NCI-H226 (cell line): ENCODE results near the gene MTF1.
"Not testable (repeated sequence)": the region's sequence is repeated elsewhere in the genome, so short reads cannot be mapped to it uniquely, and the experiment has no call there.

ENCODE experiments used
- DNase-seq: peaks from one replicate; pipeline ENCODE4 v3.0.0-alpha.2; 2015

The MTF1 gene

GRCh38 chr1:37782491-37782890 lies 76.9 kb downstream of the MTF1 start:
- no peak for DNase-seq

GRCh38 chr1:37778654-37779053 lies 80.7 kb downstream of the MTF1 start:
- no peak for DNase-seq

- no peak for DNase-seq
Measured at GRCh38 chr1:37776946-37777516, 82.4 kb downstream of the MTF1 start.

DNA sequence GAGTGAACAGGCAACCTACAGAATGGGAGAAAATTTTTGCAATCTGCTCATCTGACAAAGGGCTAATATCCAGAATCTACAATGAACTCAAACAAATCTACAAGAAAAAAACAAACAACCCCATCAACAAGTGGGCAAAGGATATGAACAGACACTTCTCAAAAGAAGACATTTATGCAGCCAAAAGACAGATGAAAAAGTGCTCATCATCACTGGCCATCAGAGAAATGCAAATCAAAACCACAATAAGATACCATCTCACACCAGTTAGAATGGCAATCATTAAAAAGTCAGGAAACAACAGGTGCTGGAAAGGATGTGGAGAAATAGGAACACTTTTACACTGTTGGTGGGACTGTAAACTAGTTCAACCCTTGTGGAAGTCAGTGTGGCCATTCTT lies 88.0 kb downstream of the MTF1 start:
- DNase-seq: not testable (repeated sequence)

DNA sequence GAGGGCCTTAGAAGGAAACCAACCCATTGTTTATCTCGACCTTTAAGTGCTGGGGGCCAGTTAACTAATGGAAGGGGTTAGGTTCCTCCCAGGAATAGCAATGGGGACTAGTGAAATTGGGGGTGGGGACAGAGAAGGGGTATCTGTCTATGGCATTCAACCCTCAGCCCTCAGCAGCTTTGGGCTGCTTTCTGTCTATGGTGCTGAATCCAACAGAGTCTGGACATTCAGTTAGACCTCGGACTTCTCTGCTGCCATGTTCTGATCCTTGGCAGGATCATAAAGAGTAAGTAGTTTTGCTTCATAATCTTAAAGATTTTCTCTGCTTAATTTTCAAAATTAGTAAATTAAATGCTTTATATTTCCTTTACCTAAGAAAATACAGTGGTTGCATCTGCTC lies 91.9 kb downstream of the MTF1 start:
- no peak for DNase-seq

DNA sequence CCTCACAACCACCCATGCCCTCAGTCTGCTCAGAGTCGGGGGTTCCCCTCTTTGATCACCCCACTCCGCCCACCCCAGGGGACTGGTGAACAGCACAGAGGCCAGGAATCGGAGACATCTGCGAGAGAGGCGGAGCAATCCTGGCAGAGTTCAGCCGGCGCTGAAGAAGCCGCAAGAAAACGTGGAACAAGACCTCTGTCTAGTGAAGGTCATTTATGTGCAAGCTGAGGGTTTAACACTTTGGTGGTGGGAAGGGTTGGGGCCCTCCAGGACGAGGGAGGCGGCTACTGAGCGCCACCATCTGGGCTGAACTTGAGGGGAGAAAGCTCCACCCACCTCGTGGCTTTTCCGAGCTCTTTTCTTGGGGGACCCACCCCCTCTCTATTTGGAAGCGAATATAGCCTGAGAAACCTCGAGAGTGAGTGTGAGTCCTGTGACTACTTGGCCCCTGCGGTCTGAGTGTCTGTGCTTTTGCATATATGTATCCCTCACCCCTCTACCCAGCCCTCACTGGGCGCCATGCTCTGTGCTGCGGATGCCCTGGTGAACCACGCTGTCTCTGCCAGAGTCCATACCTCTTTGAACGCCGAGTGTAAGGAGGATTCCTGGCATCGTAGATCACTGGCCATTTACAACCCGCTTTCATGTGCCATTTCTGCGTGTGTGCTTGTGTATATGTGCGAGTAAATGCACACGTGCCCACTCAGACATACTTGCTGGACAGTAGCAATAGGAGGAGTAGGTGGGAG lies 93.3 kb downstream of the MTF1 start:
- no peak for DNase-seq

DNA sequence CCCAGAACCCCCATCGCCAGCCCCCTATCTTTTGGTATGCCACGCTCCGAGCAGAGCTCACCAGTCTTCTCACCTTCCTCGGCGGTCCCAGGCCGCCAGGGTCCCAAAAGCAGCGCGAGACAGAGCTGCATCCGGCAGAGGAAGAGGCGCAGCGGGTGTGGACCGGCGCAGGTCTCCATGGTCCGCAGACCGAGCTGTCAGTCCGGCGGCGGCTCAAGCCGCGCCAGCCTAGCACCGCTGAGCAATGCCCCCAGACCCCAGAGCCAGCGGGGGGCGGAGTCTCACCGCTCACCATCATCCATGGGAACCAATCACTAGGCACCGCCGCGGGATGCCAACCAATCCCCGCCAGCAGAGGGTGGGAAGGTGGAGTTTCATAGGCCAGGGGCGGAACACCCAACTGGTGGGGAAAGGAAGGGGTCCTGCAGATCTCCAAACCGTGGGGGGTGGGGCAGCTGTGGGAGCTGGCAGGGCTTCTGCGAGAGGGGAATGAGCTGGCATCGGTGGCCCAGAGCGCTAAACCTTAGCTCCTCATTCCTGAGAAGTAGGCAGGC lies 94.4 kb downstream of the MTF1 start, which contains the start of gene EPHA10:
Gene EPHA10 (minus strand): TSS at position 233 of the 554 bp plus-strand sequence. CDS start 54 bp downstream, at position 179.
- DNase-seq: no peak

DNA sequence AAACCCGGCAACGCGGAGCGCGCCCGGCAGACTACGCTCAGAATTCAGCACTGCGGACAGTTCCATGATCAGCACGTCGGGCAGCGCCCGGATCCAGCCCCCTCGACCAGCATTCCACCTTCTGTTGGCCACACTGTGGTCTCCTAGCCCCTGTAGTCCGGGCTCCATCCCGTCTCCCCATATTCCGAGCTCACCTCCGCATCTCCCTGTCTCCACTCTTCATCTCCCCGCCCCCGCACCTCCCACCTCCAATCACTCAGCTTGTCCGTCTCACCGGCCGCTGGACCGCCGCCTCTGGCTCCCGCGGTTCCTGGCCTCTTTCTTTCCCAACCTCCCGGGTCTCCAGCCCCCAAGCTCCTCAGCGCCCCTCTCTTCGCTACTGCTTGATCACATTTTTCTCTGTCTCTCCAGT lies 95.0 kb downstream of the MTF1 start:
- peak; percentile 20 for DNase-seq

- DNase-seq: no peak
Measured at GRCh38 chr1:37763791-37764413, 95.5 kb downstream of the MTF1 start.

- no peak for DNase-seq
Measured at GRCh38 chr1:37762516-37762915, 96.9 kb downstream of the MTF1 start.

DNA sequence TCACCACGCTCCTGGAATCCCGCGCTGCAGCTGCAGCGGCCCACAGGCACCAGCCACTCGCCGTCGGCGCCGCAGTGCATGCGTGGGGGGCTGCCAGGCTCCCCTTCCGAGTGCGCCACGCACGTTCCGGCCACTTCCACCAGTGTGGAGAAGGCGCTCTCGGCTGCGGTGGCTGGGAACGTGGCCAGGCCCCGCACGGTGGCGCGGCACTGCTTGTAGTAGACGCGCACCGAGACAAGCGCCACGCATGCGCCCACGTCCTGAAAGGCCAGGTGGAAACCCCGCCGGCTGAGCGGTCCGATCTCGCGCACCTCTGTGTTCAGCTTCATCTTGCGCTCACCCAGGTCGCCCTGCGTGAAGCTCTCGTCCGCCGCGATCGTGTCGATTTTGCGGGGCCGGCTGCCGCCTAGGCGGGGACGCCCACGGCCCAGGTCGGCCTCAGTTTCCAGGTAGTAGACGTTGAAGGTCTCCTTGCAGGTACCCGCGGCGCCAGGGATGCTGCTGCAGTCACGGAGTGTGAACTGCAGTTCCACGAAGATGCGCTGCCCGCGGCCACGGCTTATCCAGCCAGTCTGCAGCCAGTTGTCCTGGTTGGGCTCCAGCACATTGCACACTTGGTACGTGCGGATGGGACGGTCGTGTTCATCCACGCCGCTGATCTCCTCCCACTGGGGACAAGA lies 97.8 kb downstream of the MTF1 start:
- DNase-seq: no peak
